ENCODE data around the gene CLTA. TPM values are rescaled to one million over a fixed set of nuclear protein-coding genes. Genes with fewer than 3 reads are reported as not detected.
A peak's percentile ranks its signal among the peaks of the same experiment; 100 is the strongest.

Gene CLTA
- total RNA-seq, 1 experiment from 2014 or later: 496 TPM

- no peak for DNase-seq (ENCODE audit: low read depth)
Observed at GRCh38 chr9:36188212-36188611, 2.5 kb upstream of the CLTA start.

GRCh38 chr9:36189976-36190375, 745 bp upstream of the CLTA start:
- peak; percentile 41 for DNase-seq (ENCODE audit: low read depth)

GRCh38 chr9:36191290-36191645, 547 bp downstream of the CLTA start:
- peak; percentile 45 for DNase-seq (ENCODE audit: low read depth)

GRCh38 chr9:36191686-36192085, 965 bp downstream of the CLTA start:
- peak; percentile 24 for DNase-seq (ENCODE audit: low read depth)

- peak; percentile 31 for DNase-seq (ENCODE audit: low read depth)
Observed at GRCh38 chr9:36192196-36192595, 1.5 kb downstream of the CLTA start.

- DNase-seq (ENCODE audit: low read depth): no peak
Observed at GRCh38 chr9:36193023-36193422, 2.3 kb downstream of the CLTA start.

- DNase-seq (ENCODE audit: low read depth): no peak
Observed at GRCh38 chr9:36194326-36195000, 3.7 kb downstream of the CLTA start.

- DNase-seq (ENCODE audit: low read depth): peak; percentile 31
Observed at GRCh38 chr9:36204906-36205547, 14.3 kb downstream of the CLTA start.

- DNase-seq (ENCODE audit: low read depth): peak; percentile 56
Observed at GRCh38 chr9:36207016-36207415, 16.3 kb downstream of the CLTA start.

- DNase-seq (ENCODE audit: low read depth): peak; percentile 40
Observed at GRCh38 chr9:36207546-36208012, 16.9 kb downstream of the CLTA start.

GRCh38 chr9:36208521-36209253, 18.0 kb downstream of the CLTA start:
- DNase-seq (ENCODE audit: low read depth): no peak

- no peak for DNase-seq (ENCODE audit: low read depth)
Observed at GRCh38 chr9:36210722-36211121, 20.0 kb downstream of the CLTA start.

- no peak for DNase-seq (ENCODE audit: low read depth)
Observed at GRCh38 chr9:36211510-36211909, 20.8 kb downstream of the CLTA start.

- DNase-seq (ENCODE audit: low read depth): no peak
Observed at GRCh38 chr9:36213387-36213786, 22.7 kb downstream of the CLTA start.

- no peak for DNase-seq (ENCODE audit: low read depth)
Observed at GRCh38 chr9:36213989-36214388, 23.3 kb downstream of the CLTA start.

- DNase-seq (ENCODE audit: low read depth): no peak
Observed at GRCh38 chr9:36214571-36214970, 23.9 kb downstream of the CLTA start.

GRCh38 chr9:36217256-36217968, 26.7 kb downstream of the CLTA start:
- no peak for DNase-seq (ENCODE audit: low read depth)

GRCh38 chr9:36218011-36218410, 27.3 kb downstream of the CLTA start:
- no peak for DNase-seq (ENCODE audit: low read depth)

GRCh38 chr9:36218411-36218901, 27.7 kb downstream of the CLTA start:
- no peak for DNase-seq (ENCODE audit: low read depth)

- no peak for DNase-seq (ENCODE audit: low read depth)
Observed at GRCh38 chr9:36221667-36222066, 30.9 kb downstream of the CLTA start.

GRCh38 chr9:36222449-36222848, 31.7 kb downstream of the CLTA start:
- DNase-seq (ENCODE audit: low read depth): peak; percentile 23

GRCh38 chr9:36237230-36237629, 46.5 kb downstream of the CLTA start:
- DNase-seq (ENCODE audit: low read depth): no peak

Measured in M059J (cell line).